Measurements from ENCODE around the gene BEST3. TPM values are rescaled to one million over a fixed set of nuclear protein-coding genes. Genes with fewer than 3 reads are reported as not detected.
"Not testable (repeated sequence)": the region's sequence is repeated elsewhere in the genome, so short reads cannot be mapped to it uniquely, and the experiment has no call there.

BEST3 gene
- total RNA-seq, 1 experiment from 2014 or later, result 1.1 TPM

GRCh38 chr12:69610126-69610525, 89.0 kb downstream of the BEST3 start:
- no peak overlapping the region for H3K27ac Mint-ChIP-seq (ENCODE audit: unreplicated experiment)
- peaks cover 26% of the 10 kb centered on the region for H3K27me3 Mint-ChIP-seq (ENCODE audit: unreplicated experiment)
- intact Hi-C loops (cut with micrococcal nuclease; ENCODE audit: unreplicated experiment), result no loop called here
- DNase-seq, result no peak
- no peaks in the 10 kb centered on the region for H3K9me3 Mint-ChIP-seq (ENCODE audit: low read depth, unreplicated experiment)
- no peaks in the 10 kb centered on the region for H3K36me3 Mint-ChIP-seq (ENCODE audit: insufficient read depth, unreplicated experiment)
- CTCF ChIA-PET, result interaction anchor here (1.1 kb wide), 1 partner anchor 10 kb away, joined by 3 read pairs; no protein-coding TSS in a partner anchor
- no peak overlapping the region for H3K4me3 Mint-ChIP-seq (ENCODE audit: low read depth, unreplicated experiment)
- TF ChIP-seq CTCF (IDR thresholded peaks at IDR 0.05; ENCODE audit: unreplicated experiment), result no peak
- no peaks in the 10 kb centered on the region for H3K4me1 Mint-ChIP-seq (ENCODE audit: low read depth, unreplicated experiment)
- no TSS peak for BruUV-seq (replicated peaks)

- intact Hi-C loops (cut with micrococcal nuclease; ENCODE audit: unreplicated experiment), result no loop called here
- H3K27ac Mint-ChIP-seq (ENCODE audit: unreplicated experiment), result no peak overlapping the region
- no peaks in the 10 kb centered on the region for H3K4me1 Mint-ChIP-seq (ENCODE audit: low read depth, unreplicated experiment)
- no peak for DNase-seq
- no peaks in the 10 kb centered on the region for H3K9me3 Mint-ChIP-seq (ENCODE audit: low read depth, unreplicated experiment)
- peaks cover 5% of the 10 kb centered on the region for H3K36me3 Mint-ChIP-seq (ENCODE audit: insufficient read depth, unreplicated experiment)
- H3K4me3 Mint-ChIP-seq (ENCODE audit: low read depth, unreplicated experiment), result no peak overlapping the region
- BruUV-seq (replicated peaks), result no TSS peak
- CTCF ChIA-PET, result no interaction called here
- H3K27me3 Mint-ChIP-seq (ENCODE audit: unreplicated experiment), result peaks cover 14% of the 10 kb centered on the region
- TF ChIP-seq CTCF (IDR thresholded peaks at IDR 0.05; ENCODE audit: unreplicated experiment), result no peak
These were observed 91.0 kb downstream of the BEST3 start for GRCh38 chr12:69608114-69608513.

- intact Hi-C loops (cut with micrococcal nuclease; ENCODE audit: unreplicated experiment); DNase-seq; H3K27me3 Mint-ChIP-seq (ENCODE audit: unreplicated experiment); H3K4me3 Mint-ChIP-seq (ENCODE audit: low read depth, unreplicated experiment); H3K4me1 Mint-ChIP-seq (ENCODE audit: low read depth, unreplicated experiment); H3K9me3 Mint-ChIP-seq (ENCODE audit: low read depth, unreplicated experiment); H3K27ac Mint-ChIP-seq (ENCODE audit: unreplicated experiment); BruUV-seq (replicated peaks); CTCF ChIA-PET: not testable (repeated sequence)
- H3K36me3 Mint-ChIP-seq (ENCODE audit: insufficient read depth, unreplicated experiment), result peaks cover 31% of the 10 kb centered on the region
These were observed 94.8 kb downstream of the BEST3 start for GRCh38 chr12:69604275-69604674.

Other genes starting within 250 kb of the BEST3 start
- 27.5 and 34.5 TPM in 2 replicates for gene FRS2, start 228.9 kb downstream of the BEST3 start, total RNA-seq (2022)
- gene CCT2, start 113.8 kb downstream of the BEST3 start, total RNA-seq (2022), result 379 and 410 TPM in 2 replicates
- gene LRRC10, start 88.4 kb downstream of the BEST3 start, total RNA-seq (2022), result not detected in 2 replicates
- gene RAB3IP, start 39.6 kb upstream of the BEST3 start, total RNA-seq (2022), result 101 TPM in 2 replicates
- 1.7 and 2.1 TPM in 2 replicates for gene MYRFL, start 125.9 kb upstream of the BEST3 start, total RNA-seq (2022)

Measured in Calu3 (cell line).